ENCODE data around the gene OPCML.

Gene OPCML

GRCh38 chr11:133503776-133504175 lies 28.5 kb downstream of the OPCML start:
- TF ChIP-seq, protein P1, sequence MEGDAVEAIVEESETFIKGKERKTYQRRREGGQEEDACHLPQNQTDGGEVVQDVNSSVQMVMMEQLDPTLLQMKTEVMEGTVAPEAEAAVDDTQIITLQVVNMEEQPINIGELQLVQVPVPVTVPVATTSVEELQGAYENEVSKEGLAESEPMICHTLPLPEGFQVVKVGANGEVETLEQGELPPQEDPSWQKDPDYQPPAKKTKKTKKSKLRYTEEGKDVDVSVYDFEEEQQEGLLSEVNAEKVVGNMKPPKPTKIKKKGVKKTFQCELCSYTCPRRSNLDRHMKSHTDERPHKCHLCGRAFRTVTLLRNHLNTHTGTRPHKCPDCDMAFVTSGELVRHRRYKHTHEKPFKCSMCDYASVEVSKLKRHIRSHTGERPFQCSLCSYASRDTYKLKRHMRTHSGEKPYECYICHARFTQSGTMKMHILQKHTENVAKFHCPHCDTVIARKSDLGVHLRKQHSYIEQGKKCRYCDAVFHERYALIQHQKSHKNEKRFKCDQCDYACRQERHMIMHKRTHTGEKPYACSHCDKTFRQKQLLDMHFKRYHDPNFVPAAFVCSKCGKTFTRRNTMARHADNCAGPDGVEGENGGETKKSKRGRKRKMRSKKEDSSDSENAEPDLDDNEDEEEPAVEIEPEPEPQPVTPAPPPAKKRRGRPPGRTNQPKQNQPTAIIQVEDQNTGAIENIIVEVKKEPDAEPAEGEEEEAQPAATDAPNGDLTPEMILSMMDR (IDR thresholded peaks at IDR 0.05; ENCODE audit: control extremely low read depth, extremely low read depth, low read depth, missing control alignments), result no peak
- CTCF ChIA-PET, result no interaction called here
- DNase-seq (ENCODE audit: extremely low spot score), result no peak
- POLR2A ChIA-PET, result no interaction called here

DNA sequence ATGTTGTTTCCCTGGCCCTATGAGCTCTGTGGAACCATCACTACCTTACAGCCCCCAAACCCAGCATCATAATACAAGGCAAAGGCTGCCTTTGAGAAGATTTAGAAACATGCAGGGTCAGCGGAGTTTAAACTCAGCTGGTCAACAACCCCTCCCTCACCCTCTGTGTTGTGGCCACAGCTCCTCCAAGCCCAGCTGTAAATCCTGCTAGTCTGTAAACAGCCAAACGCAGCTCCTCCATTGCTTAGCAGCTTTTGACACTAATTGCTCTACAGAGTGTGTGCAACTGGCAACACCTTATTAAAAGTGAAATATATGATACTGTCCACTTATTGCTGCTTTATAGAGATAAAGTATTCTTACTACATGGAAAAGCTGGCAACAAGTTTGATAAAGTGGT lies 29.1 kb downstream of the OPCML start:
- no peak for DNase-seq (ENCODE audit: extremely low spot score)
- CTCF ChIA-PET, result interaction anchor here (0.9 kb wide), 1 partner anchor 9 kb away, joined by 3 read pairs; no protein-coding TSS in a partner anchor
- TF ChIP-seq, protein P1 (IDR thresholded peaks at IDR 0.05; ENCODE audit: control extremely low read depth, extremely low read depth, low read depth, missing control alignments), result no peak
- POLR2A ChIA-PET, result no interaction called here

- POLR2A ChIA-PET, result no interaction called here
- DNase-seq (ENCODE audit: extremely low spot score), result no peak
- CTCF ChIA-PET, result interaction anchor here (0.9 to 1.7 kb wide), 2 partner anchors 10 kb away, joined by 3 read pairs; no protein-coding TSS in a partner anchor
- TF ChIP-seq, protein P1 (IDR thresholded peaks at IDR 0.05; ENCODE audit: control extremely low read depth, extremely low read depth, low read depth, missing control alignments), result no peak
Observed at GRCh38 chr11:133501643-133502539, 30.4 kb downstream of the OPCML start.

DNA sequence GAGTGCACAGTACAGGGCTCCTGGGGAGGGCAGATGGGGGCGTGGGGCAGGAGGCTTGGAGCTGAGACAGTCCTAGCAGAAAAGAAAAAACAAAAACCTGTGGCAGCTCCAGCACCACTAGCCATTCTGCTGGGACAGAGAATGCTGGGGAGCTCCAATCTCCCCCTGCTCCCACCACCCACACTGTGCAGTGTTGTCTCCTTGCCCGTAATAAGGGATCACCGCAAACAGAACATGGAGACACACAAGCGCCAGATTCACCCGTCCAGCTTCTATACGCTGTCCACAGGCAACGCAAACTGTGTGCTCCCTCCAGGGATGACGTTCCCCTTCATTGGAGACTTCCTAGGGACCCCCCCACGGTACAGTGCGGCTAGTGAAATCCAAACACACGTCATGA lies 31.4 kb downstream of the OPCML start:
- TF ChIP-seq, protein P1 (IDR thresholded peaks at IDR 0.05; ENCODE audit: control extremely low read depth, extremely low read depth, low read depth, missing control alignments), result no peak
- DNase-seq (ENCODE audit: extremely low spot score), result no peak
- CTCF ChIA-PET, result interaction anchor here (1.7 kb wide), 1 partner anchor 9 kb away, joined by 3 read pairs; no protein-coding TSS in a partner anchor
- POLR2A ChIA-PET, result no interaction called here

DNA sequence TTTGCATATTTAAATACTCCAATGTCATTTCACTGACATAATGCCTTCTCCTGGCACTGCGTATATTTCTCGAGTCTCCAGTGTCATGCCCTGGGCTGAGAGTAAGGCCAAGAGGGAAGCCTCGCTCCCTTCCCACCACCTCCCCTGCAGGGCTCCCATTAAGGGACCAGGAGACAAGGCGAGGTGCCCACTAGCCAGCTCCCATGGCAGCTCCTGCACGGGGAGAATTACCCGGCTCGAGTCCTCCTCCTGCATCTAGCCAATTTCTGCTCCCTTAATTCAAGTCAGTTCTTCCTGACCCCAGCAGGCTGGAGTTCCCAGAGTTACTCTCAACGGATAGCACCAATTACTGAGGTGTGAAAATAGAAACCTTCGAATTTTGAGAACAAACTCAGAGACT lies 31.9 kb downstream of the OPCML start:
- CTCF ChIA-PET, result no interaction called here
- no peak for DNase-seq (ENCODE audit: extremely low spot score)
- TF ChIP-seq, protein P1 (IDR thresholded peaks at IDR 0.05; ENCODE audit: control extremely low read depth, extremely low read depth, low read depth, missing control alignments), result no peak
- POLR2A ChIA-PET, result no interaction called here

- ChIA-PET POLR2A (no interaction called here), CTCF (no interaction called here)
- TF ChIP-seq, protein P1 (IDR thresholded peaks at IDR 0.05; ENCODE audit: control extremely low read depth, extremely low read depth, low read depth, missing control alignments), result no peak
- DNase-seq (ENCODE audit: extremely low spot score), result no peak
Observed at GRCh38 chr11:133498969-133499368, 33.3 kb downstream of the OPCML start.
